GM21360 (cell line): ENCODE data around the gene NEK1.
"Not testable (repeated sequence)": the region's sequence is repeated elsewhere in the genome, so short reads cannot be mapped to it uniquely, and the experiment has no call there.

Source experiments
- ATAC-seq: cut with Tn5 transposase; IDR thresholded peaks from one replicate; pipeline ENCODE4 v1.9.1; 2021; ENCODE audit warnings: mild to moderate bottlenecking, moderate library complexity; ENCODE audit not compliant: unreplicated experiment

The NEK1 gene

DNA sequence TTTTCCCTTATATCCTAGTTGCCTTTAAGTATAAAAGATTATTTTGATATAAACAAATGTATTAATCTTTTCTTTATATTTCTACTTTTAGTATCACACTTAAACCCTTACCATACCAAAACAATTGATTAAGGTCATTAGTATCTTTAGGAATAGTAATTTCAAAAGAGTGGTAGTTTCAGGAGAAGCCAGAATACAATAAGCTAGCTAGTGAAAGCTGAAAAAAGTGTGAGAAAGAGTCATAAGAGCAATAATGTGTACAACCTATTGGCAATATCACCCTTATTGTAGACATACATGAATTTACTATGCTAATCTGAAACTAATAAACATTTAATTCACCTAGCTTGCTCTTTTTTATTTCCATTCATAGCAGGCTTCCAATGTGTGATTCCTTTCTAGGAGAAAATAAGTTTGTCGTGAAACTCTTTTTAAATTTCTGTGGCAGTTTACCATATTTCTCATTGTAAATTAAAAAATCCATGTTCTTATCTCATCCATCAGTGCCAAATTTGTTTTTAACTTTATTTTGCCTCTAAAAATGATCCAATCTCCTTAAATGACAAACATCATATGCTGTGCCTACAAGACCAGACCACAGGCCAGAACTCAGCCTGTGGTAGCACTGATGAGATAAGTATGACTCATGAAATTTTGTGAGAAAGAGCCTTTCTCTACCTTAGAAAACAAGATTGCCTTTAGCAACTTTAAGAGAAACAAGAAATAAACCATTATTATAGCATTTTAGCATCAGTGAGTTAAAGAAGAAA lies 8.1 kb downstream of the NEK1 start:
- ATAC-seq = peak; percentile 79

GRCh38 chr4:169603312-169603711 lies 9.1 kb downstream of the NEK1 start:
- no peak for ATAC-seq

DNA sequence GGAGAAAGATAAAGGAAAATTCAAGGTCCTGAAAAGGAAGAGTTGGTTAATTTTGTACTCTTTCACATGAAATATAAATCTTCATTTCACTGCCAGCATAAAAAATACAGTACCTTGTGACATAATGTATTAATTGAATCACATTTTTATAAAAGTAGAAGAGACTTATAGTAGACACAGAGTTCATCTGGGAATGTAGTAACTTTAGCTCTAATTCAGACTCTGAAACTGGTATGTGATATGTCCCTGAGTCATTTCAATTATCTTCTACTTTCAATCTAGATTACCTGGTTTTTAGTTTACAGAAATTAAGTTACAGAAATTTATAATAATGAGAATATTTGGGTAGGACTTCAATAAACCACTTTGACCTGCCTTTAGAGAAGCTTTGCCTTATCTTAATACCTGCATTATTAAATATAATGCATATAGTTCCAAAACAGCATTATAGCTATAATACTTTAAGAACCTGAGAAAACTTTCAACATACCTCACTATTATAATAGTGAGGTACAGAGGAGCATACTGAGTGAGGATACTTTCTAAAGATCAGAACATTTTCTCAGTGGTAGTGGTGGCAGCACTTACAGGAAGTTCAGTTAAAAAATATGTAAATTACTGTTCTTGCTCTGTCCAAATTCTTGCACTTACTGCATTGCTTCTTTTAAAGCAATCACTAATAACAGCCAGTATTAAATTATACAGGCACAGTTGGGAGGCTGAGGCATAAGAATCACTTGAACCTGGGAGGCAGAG lies 11.2 kb downstream of the NEK1 start:
- no peak for ATAC-seq

GRCh38 chr4:169594560-169595195 lies 17.7 kb downstream of the NEK1 start:
- ATAC-seq = no peak

DNA sequence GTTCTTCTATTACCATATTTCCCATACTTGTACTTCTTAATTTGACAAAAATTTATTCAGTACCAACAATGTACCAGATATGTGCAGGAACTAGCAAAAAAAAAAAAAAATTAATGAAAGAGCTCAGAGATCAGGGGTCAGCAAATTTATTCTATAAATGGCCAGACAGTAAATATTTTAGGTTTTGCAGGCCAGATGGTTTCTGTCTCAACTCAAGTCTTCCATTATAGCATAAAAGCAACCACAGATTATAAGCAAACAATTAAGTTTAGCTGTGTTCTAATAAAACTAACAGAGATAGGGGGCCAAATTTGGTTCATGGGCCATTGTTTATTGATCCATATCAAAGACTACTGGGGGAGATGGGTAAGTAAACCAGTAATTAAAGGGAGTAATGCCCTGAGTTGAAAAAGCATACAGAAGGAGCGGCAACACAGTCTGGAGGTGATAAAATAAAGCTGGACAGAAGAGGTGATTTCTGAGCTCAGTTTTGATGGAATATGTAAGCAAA lies 19.3 kb downstream of the NEK1 start:
- no peak for ATAC-seq

DNA sequence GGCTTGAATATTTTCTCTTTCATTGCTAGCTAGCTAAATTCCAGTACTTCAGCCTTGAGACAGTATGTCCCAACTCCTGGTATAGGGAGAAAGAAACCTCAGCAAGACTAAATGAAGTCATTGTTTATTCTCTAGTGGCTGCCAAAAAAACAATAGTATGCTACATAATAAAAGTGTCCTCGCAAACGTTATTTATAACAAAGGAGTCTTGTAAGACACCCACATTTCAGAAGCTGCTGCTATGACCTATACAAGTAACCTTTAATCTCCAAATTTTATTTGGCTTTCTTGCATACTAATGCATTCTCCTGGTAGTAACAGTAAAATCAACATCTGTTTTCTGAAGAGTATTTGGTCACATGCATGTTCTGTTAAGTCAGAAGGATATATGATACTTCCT lies 28.8 kb downstream of the NEK1 start:
- no peak for ATAC-seq

- ATAC-seq = no peak
These were observed 29.7 kb downstream of the NEK1 start for GRCh38 chr4:169582706-169583105.

GRCh38 chr4:169582203-169582602 lies 30.2 kb downstream of the NEK1 start:
- peak; percentile 81 for ATAC-seq

DNA sequence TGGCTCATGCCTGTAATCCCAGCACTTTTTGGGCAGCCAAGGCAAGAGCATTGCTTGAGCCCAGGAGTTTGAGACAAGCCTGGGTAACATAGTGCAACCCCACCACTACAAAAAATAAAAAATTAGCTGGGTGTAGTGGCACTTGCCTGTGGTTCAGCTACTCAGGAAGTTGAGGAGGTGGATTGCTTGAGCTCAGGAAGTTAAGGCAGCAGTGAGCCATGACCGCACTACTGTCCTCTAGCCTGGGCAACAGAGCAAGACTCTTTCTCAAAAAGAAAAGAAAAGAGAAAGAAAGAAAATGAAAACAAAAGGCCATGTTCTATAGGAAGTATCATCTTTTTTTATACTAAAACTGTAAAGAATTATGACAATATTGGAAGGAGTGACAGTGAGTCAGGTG lies 38.5 kb downstream of the NEK1 start:
- peak; percentile 51 for ATAC-seq

DNA sequence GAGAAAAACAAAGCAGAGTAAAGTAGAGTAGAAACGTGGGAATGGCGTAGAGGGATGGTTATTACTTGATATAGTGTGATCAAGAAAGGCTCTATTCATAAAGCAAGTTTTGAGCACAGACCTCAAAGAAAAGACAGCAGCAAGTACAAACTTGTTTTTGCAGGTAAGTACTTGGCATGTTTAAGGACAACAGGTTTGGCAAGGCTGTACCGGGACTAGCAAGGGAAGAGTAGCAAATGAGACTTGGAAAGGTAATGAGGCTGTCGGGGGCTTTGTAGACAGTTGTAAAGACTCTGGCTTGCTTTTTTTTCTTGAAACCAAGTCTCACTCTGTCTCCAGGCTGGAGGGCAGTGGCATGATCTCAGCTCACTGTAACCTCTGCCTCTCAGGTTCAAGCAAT lies 40.9 kb downstream of the NEK1 start:
- ATAC-seq = no peak

DNA sequence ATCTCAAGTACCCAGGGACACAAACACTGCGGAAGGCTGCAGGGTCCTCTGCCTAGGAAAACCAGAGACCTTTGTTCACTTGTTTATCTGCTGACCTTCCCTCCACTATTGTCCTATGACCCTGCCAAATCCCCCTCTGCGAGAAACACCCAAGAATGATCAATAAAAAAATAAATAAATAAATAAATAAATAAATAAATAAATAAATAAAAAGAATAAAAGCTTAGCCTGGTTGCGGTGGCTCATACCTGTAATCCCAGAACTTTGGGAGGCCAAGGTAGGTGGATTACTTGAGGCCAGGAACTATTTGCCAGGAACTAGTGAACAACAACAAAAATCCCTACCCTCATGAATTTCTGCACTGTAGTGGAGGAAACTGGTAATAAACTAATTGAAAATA lies 41.4 kb downstream of the NEK1 start:
- not testable (repeated sequence) for ATAC-seq

DNA sequence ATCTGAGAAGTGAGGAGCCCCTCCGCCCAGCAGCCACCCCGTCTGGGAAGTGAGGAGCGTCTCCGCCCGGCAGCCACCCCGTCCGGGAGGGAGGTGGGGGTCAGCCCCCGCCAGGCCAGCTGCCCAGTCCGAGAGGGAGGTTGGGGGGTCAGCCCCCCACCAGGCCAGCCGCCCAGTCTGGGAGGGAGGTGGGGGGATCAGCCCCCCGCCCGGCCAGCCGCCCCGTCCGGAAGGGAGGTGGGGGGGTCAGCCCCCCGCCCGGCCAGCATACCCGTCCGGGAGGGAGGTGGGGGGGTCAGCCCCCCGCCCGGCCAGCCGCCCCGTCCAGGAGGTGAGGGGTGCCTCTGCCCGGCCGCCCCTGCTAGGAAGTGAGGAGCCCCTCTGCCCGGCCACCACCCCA lies 42.1 kb downstream of the NEK1 start:
- ATAC-seq = not testable (repeated sequence)

- not testable (repeated sequence) for ATAC-seq
These were observed 43.2 kb downstream of the NEK1 start for GRCh38 chr4:169569188-169569587.

GRCh38 chr4:169567916-169568315 lies 44.5 kb downstream of the NEK1 start:
- no peak for ATAC-seq

DNA sequence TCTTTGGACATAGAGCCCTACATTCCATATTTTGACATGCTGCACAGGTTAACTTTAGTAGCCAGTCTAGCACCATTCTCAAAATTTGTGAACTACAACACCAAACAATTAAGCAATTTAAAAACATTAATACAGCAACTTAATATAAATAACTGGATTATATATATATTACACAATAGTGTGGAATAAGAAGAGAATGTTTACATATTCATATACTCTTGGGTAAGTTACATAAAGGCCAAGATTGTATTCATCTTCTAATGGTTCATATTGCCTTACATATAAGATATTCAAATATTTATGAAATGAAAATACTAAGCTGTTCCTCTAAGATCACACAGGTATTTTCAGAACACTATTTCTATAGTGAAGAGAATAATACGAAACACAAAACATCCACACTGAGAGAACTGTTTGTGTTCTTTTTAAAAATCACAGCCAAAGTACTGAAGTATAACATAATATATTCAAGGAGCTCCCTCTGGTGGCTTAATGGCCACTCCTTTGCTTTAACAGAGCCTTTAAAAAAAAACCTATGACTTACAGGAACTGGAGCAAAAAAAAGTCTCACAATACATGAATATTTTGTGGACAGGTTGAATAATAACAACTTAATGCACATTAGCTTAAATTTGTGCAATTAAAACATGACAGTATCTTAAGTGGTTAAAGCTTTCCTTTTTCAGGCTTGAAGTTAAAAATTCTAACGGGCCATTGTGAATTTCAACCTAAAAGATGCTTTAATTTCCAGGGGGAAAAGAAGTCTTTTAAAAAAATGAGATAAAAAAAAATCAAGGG lies 46.2 kb downstream of the NEK1 start:
- peak; percentile 68 for ATAC-seq

DNA sequence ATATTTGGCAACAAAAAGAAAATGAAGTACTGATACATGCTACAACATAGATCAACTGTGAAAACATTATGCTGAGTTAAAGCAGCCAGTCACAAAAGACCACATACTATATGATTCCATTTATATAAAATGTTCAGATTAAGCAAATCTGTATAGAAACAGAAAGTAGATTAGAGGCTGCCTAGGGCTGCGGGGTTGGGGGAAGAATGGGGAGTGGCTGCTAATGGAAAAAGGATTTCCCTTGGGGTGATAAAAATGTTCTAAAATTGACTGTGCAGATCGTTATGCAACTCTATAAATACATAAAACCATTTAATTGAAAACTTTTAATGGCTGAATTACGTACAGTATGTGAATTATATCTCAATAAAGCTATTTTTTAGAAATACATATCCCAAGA lies 46.8 kb downstream of the NEK1 start:
- no peak for ATAC-seq

GRCh38 chr4:169557061-169557636 lies 55.2 kb downstream of the NEK1 start:
- no peak for ATAC-seq

- not testable (repeated sequence) for ATAC-seq
These were observed 65.8 kb downstream of the NEK1 start for GRCh38 chr4:169546548-169546947.

DNA sequence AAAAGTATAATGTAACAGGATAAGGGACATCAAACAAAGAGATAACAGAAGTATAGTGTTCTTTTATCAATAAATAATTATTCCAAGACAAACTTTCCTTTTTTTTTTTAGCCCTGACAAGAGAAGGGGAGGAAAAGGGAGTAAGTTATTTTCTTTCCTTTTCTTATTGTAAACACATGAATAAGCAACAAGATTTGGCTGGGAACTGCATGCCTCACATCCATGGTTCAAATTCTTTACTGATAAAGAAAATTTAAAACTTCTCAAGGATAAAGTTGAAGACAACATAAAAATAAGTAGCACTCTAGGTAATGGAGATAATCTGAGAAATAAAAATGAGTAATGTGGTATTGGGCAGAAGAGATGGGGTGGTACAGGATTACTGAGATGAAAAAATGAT lies 71.6 kb downstream of the NEK1 start:
- no peak for ATAC-seq

GRCh38 chr4:169530048-169530447 lies 82.3 kb downstream of the NEK1 start:
- no peak for ATAC-seq
